ENCODE data around the gene PCDH9.

- no peak for TF ChIP-seq CTCF (IDR thresholded peaks at IDR 0.05)
- TF ChIP-seq POLR2A (IDR thresholded peaks at IDR 0.05): no peak
Observed at GRCh38 chr13:67100730-67101129, 129.4 kb downstream of the PCDH9 start.

All from Peyer's patch (tissue), 4 donors.